ENCODE measurements around the gene DMD.

Gene DMD

DNA sequence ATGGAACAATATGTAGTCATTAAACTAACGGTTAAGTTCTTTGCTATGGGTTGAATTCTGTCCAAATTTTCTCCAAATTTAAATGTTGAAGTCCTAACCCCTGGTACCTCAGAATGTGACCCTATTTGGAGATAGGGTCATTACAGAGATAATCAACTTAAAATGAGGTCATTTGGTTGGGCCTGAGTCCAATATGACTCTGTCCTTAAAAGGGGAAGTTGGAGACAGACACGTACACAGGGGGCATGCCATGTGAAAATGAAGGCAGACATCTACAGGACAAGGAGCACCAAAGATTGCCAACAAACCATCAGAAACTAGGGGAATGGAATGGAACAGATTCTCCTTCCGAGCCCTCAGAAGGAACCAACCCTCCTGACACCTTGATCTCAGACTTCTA is 1647.6 kb downstream of the DMD start:
- no peak for DNase-seq

DNA sequence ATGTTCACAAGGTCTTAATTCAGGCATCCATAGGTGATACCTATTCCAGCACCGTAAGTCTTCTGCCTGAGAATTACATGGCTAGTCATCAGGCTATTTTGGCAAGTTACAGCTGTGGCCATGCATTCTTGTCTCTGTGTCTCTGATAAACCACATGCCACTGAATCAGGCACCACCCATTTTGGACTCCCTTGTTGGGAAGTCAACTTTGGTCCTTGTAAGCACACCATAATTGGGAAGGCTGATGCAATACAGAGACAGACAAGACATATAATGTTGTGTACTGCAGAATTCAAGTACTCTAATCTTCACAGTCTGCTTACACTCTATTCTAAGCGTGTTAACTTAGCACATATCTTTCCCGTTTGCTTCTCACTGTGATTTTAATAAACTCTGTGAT is 1655.8 kb downstream of the DMD start:
- DNase-seq: no peak

DNA sequence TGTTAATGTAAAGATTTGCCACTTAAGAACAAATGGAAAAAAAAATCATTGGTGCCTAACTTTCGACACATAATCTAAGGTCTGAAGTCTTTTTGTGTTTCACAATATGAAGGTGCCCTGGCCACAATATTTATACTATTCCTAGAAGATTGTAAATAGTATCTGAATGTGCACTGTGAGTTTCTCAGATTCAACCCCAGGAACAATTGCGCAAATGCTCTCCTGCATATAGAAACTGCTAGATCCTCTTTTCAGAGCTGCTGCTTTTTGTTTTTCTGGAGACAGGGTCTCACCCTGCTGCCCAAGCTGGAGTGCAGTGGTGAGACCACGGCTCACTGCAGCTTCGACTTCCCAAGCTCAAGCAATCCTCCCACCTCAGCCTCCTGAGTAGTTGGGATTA is 1659.4 kb downstream of the DMD start:
- no peak for DNase-seq

DNA sequence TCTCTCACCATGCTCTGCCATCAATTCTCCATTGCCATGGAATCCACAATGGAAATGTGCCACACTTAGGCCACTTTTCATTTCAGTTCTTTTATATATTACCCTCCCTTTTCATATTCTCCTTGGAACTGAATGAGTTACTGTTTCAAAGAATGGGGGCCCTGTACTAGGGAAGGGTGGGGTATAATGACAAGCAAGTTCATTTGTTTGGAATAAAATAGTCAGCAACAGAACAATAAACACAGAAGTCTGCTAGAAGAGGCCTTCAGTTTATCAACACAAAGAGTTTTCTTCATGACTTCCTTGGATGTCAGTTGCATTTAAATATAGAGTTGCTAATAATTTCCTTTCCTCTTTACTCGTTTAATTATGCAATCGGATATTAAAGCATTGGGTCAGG is 1661.2 kb downstream of the DMD start:
- DNase-seq: no peak

DNA sequence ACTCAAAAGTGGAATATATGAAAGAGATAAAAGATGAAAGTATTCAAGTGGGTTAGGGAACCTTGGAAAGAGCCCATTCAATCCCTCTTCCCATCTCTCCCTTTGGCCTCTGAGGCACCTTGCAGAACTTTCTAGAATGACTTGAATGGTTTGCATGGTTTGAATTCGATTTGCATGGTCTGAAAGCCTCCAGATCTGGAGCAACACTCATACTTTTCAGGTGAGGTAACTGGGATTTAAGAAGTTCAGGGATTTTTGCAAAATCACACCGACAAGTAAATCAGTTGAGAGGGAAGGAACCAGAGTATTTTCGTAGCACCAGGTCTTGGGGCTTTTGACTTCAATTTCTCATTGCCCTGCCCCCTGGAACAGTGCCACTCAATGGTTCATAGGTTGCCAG is 1663.5 kb downstream of the DMD start:
- DNase-seq: no peak

DNA sequence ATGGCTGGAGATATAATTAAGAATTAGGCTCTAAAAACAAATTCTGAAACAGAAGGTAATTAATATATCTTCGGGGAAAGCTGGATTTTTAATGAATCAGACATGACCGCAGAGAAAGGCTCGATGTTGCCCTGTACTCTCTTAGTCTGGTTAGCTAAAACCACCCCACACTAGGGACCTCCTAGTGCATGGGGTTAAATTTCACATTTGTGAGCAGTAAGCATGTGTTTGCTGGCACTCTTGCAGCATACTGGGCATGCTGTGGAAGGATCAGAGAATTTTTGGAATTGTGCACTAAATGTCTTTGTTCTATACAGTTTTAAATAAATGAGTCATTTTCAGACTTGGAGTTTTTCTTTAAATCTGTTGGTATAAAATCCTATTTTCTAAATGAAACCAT is 1663.9 kb downstream of the DMD start:
- DNase-seq: no peak

DNA sequence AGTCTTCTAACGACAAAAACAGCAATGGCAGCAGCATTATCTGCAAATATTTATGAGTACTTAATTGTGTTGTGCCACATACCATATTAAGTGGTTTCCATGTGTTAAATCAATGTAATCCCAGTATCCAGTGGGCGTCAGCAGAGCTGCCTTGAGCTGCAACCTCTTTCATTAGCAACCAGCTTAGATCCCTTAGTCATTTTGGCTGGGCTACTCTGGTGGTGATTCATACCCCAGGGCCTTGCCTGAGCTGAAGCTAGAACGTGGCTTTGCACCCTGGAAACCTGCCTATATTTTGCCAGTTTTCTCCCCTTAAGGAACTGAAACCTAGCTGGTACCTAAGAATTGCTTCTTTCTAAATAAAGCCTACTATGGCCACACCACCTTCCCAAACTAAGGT is 1665.2 kb downstream of the DMD start:
- no peak for DNase-seq

DNA sequence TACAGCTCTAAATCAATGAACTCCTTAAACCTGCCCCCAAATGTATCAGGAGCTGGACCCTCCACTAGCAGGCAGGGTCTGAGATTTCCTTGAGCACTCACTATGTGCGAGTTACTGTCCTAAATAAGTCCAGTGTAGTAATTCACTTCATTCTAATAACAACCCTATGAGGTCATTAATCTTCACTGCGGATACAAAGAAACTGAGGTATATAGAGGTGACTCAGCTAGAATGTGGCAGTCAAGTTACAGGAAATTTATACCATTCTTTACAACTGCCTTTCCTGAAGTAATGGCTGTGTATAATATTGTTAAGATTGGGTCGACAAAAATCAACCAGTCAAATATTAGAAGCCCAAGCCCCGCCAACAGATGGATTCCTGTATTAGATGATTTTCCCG is 1665.6 kb downstream of the DMD start:
- no peak for DNase-seq

DNA sequence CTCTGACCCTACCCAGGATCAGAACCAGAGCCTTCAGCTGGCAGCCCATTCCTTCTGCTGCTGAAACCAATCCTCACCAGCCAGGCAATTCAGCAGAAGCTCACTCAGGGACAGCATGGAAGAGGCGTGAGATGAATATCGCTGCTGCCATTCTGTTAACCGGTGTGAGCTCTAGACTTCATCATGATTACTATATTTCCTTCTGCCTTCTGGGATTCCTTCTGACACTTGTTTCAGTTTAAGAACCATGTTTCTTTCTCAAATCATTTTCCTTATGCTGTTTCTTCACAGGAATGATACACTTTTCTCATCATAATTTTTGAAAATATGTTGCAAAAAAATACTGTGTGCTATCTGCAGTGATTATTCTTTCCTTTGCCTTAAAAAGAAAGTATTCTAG is 1666.2 kb downstream of the DMD start:
- DNase-seq: no peak

DNA sequence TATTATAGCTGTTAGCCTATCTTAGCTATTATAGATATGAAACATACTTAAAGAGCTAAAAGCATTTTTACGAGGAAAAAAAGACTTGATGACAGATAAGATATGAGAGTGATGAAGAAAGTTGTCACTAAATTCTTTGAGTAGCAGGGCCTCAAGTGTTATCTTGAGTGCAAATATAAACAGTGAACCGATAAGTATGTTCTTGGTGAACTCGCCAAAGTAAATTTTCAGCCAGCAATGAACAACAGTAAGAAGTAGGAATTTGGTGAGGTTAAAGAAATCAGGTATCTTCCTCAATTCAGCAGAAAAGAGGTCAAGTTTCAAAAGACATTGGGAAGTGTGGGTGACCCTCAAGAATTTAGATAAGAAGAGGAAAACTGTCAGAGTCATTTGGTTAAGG is 1667.7 kb downstream of the DMD start:
- no peak for DNase-seq

DNA sequence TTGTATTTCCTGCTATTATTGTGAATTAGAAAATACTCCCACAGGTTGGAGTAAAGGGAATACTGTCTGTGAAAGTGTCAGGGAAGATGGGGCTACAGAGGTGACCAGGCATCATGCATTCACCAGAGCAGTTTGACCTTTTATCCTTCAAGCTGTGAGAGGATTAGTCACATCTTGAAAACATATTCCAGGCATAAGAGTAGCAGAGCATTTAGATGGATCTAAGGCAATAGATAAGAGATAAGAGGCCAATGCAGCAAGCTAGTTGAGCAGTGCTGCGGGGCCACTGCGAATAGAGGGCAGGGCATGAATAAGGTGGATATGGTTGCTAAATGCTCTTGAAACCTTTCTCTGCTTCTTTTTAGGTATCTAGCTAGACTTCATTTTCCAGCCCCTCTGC is 1668.8 kb downstream of the DMD start:
- DNase-seq: no peak

DNA sequence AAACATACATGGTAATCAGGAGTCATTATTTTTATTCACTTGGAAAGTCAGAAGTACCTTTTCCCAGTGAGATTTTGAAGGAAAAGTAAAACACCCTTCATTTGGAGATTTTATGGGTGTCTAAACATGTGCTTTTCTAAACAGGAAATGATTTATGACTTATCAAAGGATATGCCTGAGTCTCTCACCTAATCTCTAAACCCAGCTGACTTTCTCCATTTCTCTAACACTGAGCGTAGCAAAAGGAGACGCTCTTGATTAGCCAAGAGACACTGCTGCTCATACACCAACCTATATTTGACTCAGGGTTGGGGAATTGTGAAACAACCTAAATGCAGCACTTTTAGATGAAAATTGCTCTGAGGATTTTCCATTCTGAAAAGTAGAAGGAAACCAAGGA is 1671.0 kb downstream of the DMD start:
- DNase-seq: no peak

DNA sequence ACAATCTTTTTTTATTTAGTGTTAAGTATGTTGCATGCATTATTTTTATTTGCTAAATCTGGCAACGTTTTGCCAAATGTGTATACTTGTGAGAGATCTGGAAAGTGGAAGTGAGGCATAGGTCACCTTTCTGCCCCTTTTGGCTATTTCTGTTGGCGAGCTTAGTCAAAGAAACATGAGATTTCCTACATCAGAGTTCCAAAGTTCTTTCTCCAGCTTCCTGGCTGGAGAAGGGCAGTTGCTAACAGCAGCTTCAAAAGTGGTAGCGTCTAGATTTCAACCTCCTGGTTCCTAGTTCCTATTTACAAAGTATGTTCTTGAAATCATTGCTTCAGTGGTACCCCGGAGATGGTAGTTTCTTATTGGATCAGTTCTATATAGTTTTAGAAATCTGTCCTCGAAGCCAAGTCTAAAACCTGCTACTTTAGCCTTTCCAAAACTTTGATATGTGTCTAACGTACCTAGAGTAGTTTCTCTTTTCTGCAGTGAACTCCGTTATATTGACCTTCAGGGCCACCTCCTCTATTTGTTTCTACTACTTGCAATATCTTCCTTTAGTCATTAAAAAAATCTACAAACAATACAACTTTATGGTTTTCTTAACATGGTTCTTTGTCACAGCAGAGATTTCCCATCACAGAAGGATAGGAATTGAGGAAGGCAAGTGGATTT is 1683.8 kb downstream of the DMD start:
- DNase-seq: no peak

DNA sequence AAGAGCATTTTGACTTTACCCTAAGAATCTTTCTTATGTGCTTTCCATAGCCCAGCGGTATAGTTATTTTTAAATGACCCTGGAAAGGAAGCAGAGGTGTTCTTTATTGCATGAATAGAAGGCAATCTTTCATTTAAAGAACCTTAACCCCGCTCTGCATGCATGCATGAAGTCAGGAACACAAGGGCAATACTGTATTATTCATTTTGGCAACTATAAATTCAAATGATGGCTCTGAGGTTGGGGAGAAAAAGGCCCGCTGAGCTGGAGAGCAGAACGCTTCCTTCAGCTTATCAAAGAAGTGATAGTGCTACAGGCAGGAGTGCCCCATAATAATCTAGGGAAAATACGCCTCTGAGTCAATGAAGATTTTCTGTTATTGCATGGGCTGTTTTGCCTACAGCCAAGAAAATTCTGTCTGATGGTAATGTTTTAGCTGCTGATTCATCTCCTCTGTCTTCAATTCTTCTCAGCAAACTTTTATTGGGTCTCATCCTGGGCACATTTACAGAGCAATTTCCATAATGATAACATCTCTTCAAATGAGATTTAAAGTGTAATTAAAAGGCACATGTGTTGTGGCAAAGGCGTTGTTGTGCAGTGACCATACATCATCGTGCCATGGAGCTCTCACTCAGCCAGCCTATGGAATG is 1687.3 kb downstream of the DMD start:
- DNase-seq: no peak

DNA sequence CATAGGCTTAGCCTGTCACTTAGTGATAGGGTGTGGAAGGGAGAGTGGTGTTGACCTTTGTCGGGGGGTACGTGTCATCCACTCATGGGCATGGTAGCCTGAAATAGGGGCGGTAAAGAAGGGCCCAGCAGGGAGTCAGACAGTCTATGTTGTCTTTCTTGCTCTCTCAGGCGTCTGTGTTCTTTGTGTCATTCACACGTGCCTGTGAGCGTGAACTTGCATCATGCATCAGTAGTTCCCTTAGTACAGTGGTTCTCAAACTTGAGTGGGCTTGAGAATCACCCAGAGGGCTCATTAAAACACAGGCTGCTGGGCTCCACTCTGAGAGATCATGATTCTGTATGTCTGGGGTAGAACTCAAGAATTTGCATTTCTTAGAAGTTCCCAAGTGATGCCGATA is 1688.6 kb downstream of the DMD start:
- no peak for DNase-seq

DNA sequence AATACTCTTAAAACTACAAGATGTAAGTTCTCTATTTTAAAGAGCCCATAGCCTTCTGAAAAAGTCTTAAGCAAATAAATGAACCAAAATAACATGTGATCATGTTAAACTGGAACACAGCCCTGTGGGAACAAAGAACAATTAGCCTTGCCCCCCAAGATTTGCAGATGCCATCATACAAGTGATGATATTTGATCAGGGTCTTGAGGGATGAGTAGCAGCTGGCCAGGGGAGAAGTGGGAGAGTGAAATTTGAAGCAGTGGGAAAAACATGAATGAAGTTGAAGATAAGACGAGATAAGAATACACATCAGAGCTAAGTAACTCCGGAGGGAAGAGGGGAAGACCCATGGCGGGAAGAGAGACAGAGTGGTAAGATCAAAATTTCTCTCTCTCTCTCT is 1689.4 kb downstream of the DMD start:
- DNase-seq: no peak

DNA sequence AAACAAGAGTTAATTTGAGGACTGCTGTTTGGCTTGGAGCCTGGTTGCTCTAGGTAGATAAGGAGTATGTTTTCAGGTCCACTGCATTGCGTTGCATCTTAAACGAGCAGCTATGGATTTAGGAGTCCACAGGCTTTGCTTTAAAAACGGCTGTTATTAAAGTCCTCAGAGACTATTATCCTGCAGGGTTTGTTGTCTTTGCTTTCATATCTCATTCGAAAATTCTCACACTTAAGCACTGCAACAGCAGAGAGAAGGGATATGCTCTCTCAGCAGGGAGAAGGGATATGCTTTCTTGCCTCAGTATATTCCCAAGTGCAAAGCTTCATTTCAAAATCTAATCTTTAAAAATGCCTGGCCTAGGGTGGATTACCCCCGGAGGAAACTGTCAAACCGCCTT is 1694.8 kb downstream of the DMD start:
- DNase-seq: no peak

DNA sequence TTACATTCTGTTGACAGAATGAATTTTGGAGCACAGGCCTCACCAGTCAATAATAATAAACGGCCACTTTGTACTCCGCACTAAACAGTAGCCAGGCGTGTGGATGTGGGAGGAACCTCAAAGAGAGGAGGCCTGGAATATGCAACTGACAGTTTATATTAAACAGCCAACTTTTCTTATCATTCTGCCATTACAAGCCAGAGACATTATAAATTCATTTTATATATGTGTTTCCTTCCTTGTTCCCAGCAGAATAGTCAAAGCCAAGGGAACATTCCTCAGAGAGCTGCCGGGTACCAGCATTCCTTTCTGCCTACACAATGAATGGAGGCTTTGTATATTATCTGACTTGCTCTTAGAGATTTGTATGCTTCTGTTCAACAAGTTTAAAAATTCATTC is 1703.0 kb downstream of the DMD start:
- DNase-seq: no peak

DNA sequence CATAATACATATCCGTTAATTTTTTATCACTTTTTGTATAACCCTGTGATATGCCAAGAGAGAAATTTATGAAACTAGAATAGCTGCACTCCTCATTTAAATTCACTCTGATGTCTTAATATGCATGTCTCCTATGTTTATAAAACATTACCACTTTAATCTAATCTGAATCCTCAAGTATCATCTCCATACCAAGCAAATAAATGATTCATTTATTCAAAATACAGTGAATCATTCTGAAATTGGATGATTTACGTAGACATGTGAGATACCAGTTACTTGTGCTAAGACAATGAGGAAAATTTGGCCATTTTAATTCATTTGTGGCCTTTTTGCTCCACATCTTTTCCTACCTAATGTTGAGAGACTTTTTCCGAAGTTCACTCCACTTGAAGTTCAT is 1704.4 kb downstream of the DMD start:
- DNase-seq: no peak

DNA sequence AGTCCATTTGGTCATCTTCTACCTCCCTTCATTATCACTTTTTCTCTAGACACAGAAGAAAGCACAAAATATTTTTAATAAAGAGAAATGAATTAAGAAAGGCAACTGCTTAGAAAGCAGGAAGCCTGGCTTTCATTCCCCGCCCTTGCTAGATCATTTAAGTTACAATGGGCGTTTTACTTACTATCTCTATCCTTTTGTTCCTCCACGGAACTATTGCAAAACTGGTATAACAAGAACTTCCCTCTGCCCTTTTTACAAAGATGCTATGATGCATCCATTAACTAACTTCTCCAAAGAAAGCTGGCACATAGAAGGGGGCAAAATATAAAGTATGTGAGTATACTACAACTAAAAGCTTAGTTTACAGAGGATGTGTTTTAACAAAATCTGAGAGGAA is 1705.0 kb downstream of the DMD start:
- DNase-seq: no peak

DNA sequence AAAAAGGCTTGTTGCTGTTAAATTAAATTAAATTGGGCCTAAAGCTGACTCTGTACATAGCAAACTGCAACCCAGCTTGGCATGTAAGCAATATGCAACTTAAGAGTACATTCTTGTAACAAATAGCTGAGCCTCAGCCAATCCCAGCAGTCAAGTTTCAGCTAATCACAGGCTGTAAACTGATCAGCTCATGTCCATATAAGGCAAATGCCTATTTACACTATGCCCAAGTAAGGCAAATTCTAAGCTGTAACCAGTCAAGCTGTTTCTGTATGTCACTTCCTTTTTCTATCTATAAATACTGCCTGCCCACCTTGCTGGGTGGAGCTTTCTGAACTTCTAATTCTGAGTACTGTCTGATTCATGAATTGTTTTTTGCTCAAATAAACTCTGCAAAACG is 1710.4 kb downstream of the DMD start:
- DNase-seq: no peak

DNA sequence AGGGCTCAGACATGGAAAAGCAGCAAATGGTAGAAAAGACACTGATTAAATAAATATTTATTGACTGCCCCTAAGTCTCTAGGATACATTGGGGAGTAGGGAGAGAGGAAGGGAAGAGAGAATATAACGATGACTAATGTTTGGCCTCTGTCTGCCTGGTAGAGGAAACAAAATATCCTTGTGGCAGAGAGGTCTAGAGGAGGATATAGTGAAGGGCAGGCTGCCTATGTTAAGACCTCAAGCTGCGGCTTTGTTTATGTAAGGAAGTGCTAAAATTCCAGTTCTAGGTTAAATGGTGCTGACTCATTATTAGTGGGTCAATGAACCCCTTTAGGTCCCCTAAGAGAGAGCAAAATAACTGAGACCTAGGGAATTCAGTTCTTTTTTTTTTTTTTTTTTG is 1712.2 kb downstream of the DMD start:
- DNase-seq: no peak

DNA sequence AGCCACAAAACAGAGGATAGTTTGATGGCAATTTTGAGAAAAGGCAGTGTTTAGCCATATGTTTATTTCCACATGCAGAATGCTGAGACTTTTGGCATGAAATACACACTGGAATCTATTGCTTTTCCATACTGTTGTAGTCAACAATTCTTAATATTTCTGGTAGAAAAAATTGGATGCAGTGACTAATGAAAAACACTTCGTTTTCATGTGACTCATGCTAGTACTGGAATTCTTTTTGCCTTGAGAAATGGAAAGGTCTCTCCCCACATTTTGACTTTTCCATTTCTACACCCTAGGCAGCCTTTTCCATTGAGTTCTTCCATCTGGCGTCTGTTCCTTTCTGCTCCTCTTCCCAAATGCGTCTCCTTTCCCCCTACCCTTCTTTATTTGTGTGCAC is 1714.3 kb downstream of the DMD start:
- no peak for DNase-seq

DNA sequence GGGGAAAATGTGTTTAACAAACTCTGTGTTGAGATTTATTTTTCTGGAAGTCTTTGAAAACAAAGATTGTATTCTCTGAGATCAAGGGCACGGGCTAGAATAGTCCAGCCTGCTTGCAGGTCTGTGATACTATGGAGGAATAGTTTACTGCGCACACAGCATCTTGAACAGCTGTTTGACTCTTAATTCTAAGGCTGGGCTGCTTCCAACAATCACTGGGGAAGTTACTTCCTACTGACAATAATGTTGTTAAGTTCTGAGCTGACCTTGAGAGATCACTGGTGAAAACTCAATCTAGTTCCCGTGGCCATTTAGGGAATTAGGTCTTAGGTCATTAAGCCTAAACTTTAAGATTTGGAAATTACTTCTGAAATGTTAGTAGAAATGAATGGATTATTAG is 1723.4 kb downstream of the DMD start:
- DNase-seq: no peak

DNA sequence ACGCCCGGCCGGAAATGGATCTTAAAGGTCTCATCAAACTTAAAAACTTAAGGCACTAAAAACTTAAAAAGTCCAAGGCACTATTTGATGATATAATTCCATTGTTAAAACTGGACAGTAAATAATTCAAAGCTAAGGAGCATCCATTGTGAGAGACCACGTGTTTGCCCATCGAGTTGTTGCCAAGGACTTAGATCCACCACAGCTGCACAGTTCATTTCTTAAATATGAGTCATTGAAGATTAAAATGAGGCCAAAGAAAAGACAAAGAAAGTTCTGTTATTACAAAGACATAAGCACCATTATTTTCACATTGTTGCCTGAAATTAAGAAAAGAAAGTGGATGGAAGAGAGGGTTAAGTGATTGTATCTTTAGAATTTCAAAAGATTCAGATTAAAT is 1728.0 kb downstream of the DMD start:
- no peak for DNase-seq
